IMR-90 (cell line): ENCODE results near the gene FKBP14. TPM values are rescaled to one million over a fixed set of nuclear protein-coding genes. Genes with fewer than 3 reads are reported as not detected.

Experiments
- ATAC-seq: fragments of 200-7000 bp; cut with Tn5 transposase; 2 replicates; pipeline ENCODE4 v1.9.1; 2020; ENCODE audit warnings: low read depth, mild to moderate bottlenecking, moderate library complexity
- BruUV-seq: library from RNA; stranded (reverse); fragments of 400-500 nt; replicated peaks from 2 replicates; lab custom pipeline; 2021; lab: Mats Ljungman, UMichigan
- CTCF ChIA-PET: fragments of 300-600 bp; formaldehyde crosslinking; extraction: SDS; loops from one replicate; lab custom pipeline; 2021; ENCODE audit warnings: antibody characterized with exemption; lab: Yijun Ruan, JAX
- POLR2A ChIA-PET: fragments of 300-600 bp; sonication (Branson Sonifier 250); formaldehyde crosslinking; loops from one replicate; lab custom pipeline; 2022; ENCODE audit warnings: antibody characterized with exemption; ENCODE audit not compliant: unreplicated experiment; lab: Charles Lee
- DNase-seq: peaks from one replicate; pipeline ENCODE4 v3.0.0; 2013
- H2AFZ ChIP-seq: replicated peaks from 2 replicates; pipeline ENCODE3; 2013; ENCODE audit warnings: low read length, mild to moderate bottlenecking; ENCODE audit not compliant: poor library complexity
- H2AK5ac ChIP-seq: 2 replicates; pipeline ENCODE4 v1.6.1; 2013; ENCODE audit warnings: low read depth, low read length, inconsistent platforms
- H2AK9ac ChIP-seq: replicated peaks from 2 replicates; pipeline ENCODE3; 2013; ENCODE audit warnings: mild to moderate bottlenecking, low read depth, low read length, moderate library complexity; ENCODE audit not compliant: poor library complexity
- H2BK120ac ChIP-seq: 2 replicates; pipeline ENCODE4 v1.6.1; 2013; ENCODE audit warnings: low read depth, low read length, inconsistent platforms
- H2BK15ac ChIP-seq: 3 replicates; pipeline ENCODE4 v1.6.1; 2013; ENCODE audit warnings: low read depth, low read length, inconsistent platforms
- H2BK20ac ChIP-seq: 2 replicates; pipeline ENCODE4 v1.6.1; 2013; ENCODE audit warnings: low read depth, mild to moderate bottlenecking, inconsistent platforms, low read length, moderate library complexity
- H2BK5ac ChIP-seq: 2 replicates; pipeline ENCODE4 v1.6.1; 2013; ENCODE audit warnings: mild to moderate bottlenecking, low read depth, low read length, inconsistent platforms; ENCODE audit not compliant: poor library complexity, severe bottlenecking
- H3K14ac ChIP-seq: replicated peaks from 2 replicates; pipeline ENCODE4 v1.6.1; 2013; ENCODE audit warnings: low read depth, low read length, inconsistent platforms
- H3K18ac ChIP-seq: 2 replicates; pipeline ENCODE4 v1.6.1; 2013; ENCODE audit warnings: low read depth, low read length, control low read depth
- H3K23ac ChIP-seq: 2 replicates; pipeline ENCODE4 v1.6.1; 2013; ENCODE audit warnings: low read depth, low read length, inconsistent platforms
- H3K27ac ChIP-seq: 2 replicates; pipeline ENCODE4 v1.5.1; 2013; ENCODE audit warnings: mild to moderate bottlenecking, control low read depth, low read length; ENCODE audit not compliant: insufficient read depth
- H3K27me3 ChIP-seq: 2 replicates; pipeline ENCODE4 v1.6.1; 2013; ENCODE audit warnings: low read length; ENCODE audit not compliant: control insufficient read depth, insufficient read depth
- H3K36me3 ChIP-seq: 2 replicates; pipeline ENCODE4 v1.6.1; 2013; ENCODE audit warnings: low read length, mixed read lengths; ENCODE audit not compliant: control insufficient read depth, insufficient read depth
- H3K4ac ChIP-seq: 2 replicates; pipeline ENCODE4 v1.6.1; 2013; ENCODE audit warnings: low read depth, low read length, inconsistent platforms
- H3K4me1 ChIP-seq: 2 replicates; pipeline ENCODE4 v1.6.1; 2013; ENCODE audit warnings: low read length, mixed read lengths; ENCODE audit not compliant: control insufficient read depth, insufficient read depth
- H3K4me2 ChIP-seq: 2 replicates; pipeline ENCODE4 v1.6.1; 2013; ENCODE audit warnings: low read depth, mild to moderate bottlenecking, control low read depth, low read length, moderate library complexity
- H3K4me3 ChIP-seq: 2 replicates; pipeline ENCODE4 v1.5.1; 2013; ENCODE audit warnings: low read depth, mild to moderate bottlenecking, control low read depth, low read length, moderate library complexity; ENCODE audit not compliant: insufficient read depth
- H3K56ac ChIP-seq: 2 replicates; pipeline ENCODE4 v1.6.1; 2013; ENCODE audit warnings: low read length, inconsistent platforms; ENCODE audit not compliant: insufficient read depth; ENCODE audit errors: extremely low read depth
- H3K79me1 ChIP-seq, 2 experiments: 2 replicates each; pipeline ENCODE4 v1.6.1; 2013; ENCODE audit warnings: low read length in 2 of 2, inconsistent platforms in 1 of 2, low read depth in 1 of 2
- H3K9ac ChIP-seq: 2 replicates; pipeline ENCODE4 v1.6.1; 2013; ENCODE audit warnings: low read depth, low read length, control low read depth
- H3K9me1 ChIP-seq: 2 replicates; pipeline ENCODE4 v1.6.1; 2013; ENCODE audit warnings: low read length, inconsistent platforms; ENCODE audit not compliant: insufficient read depth
- H3K9me3 ChIP-seq: 2 replicates; pipeline ENCODE4 v1.6.1; 2013; ENCODE audit warnings: low read length; ENCODE audit not compliant: control insufficient read depth, insufficient read depth
- H4K20me1 ChIP-seq: 2 replicates; pipeline ENCODE4 v1.6.1; 2013; ENCODE audit warnings: low read length, inconsistent platforms; ENCODE audit not compliant: insufficient read depth
- H4K5ac ChIP-seq: 2 replicates; pipeline ENCODE4 v1.6.1; 2013; ENCODE audit warnings: mild to moderate bottlenecking, low read depth, low read length, control low read depth
- H4K8ac ChIP-seq, 2 experiments: 2 replicates each; pipeline ENCODE4 v1.6.1; 2013; ENCODE audit warnings: low read depth in 2 of 2, low read length in 2 of 2, control low read depth in 1 of 2, inconsistent platforms in 1 of 2
- H4K91ac ChIP-seq: 2 replicates; pipeline ENCODE4 v1.6.1; 2013; ENCODE audit warnings: low read depth, low read length, inconsistent platforms; ENCODE audit not compliant: insufficient read depth
- BHLHE40 ChIP-seq: fragments of 150-350 bp; IDR thresholded peaks from 2 replicates; pipeline ENCODE4 v1.6.1; 2016; ENCODE audit warnings: mild to moderate bottlenecking, low read depth, low read length
- CEBPB ChIP-seq: IDR thresholded peaks from 2 replicates; pipeline ENCODE4 v1.6.1; 2012; ENCODE audit warnings: low read depth, low read length, improper control_type of control experiment
- CHD1 ChIP-seq: IDR thresholded peaks from 2 replicates; pipeline ENCODE4 v1.6.1; 2012; ENCODE audit warnings: low read depth, low read length, improper control_type of control experiment
- CTCF ChIP-seq: conservative IDR thresholded peaks from 2 replicates; pipeline ENCODE4 v1.5.1; 2012; ENCODE audit warnings: mild to moderate bottlenecking, low read depth, low read length, improper control_type of control experiment
- FOS ChIP-seq: fragments of 150-350 bp; IDR thresholded peaks from 2 replicates; pipeline ENCODE4 v1.6.1; 2016; ENCODE audit warnings: low read depth, low read length
- MAFK ChIP-seq: IDR thresholded peaks from 2 replicates; pipeline ENCODE4 v1.6.1; 2012; ENCODE audit warnings: low read depth, low read length, improper control_type of control experiment
- MXI1 ChIP-seq: IDR thresholded peaks from 2 replicates; pipeline ENCODE4 v1.6.1; 2012; ENCODE audit warnings: low read depth, mild to moderate bottlenecking, low read length, moderate library complexity, borderline replicate concordance
- POLR2A ChIP-seq: IDR thresholded peaks from 2 replicates; pipeline ENCODE4 v1.6.1; 2012; ENCODE audit warnings: mild to moderate bottlenecking, low read depth, low read length
- RAD21 ChIP-seq: IDR thresholded peaks from 2 replicates; pipeline ENCODE4 v1.6.1; 2012; ENCODE audit warnings: low read length, improper control_type of control experiment
- RCOR1 ChIP-seq: IDR thresholded peaks from 2 replicates; pipeline ENCODE4 v1.6.1; 2012; ENCODE audit warnings: mild to moderate bottlenecking, low read length, improper control_type of control experiment; ENCODE audit not compliant: insufficient replicate concordance
- RFX5 ChIP-seq: IDR thresholded peaks from 2 replicates; pipeline ENCODE4 v1.8.0; 2012; ENCODE audit warnings: low read depth, mild to moderate bottlenecking, low read length, moderate library complexity
- SMC3 ChIP-seq: fragments of 150-350 bp; IDR thresholded peaks from 2 replicates; pipeline ENCODE4 v1.6.1; 2016; ENCODE audit warnings: low read depth, mild to moderate bottlenecking, antibody characterized with exemption, low read length, moderate library complexity
- USF2 ChIP-seq: fragments of 150-350 bp; IDR thresholded peaks from 2 replicates; pipeline ENCODE4 v1.6.1; 2017; ENCODE audit warnings: mild to moderate bottlenecking, antibody characterized with exemption, low read length, low read depth
- dilution Hi-C: fragments of 300-500 bp; cut with HindIII; formaldehyde crosslinking; loops from one replicate; pipeline ENCODE4 v1.14.3; 2018; ENCODE audit warnings: low sequenced_read_pairs; ENCODE audit not compliant: unreplicated experiment
- in situ Hi-C: fragments of 300-500 bp; cut with MboI; formaldehyde crosslinking; loops from 3 replicates; pipeline ENCODE4 v1.14.3; 2019; ENCODE audit warnings: low sequenced_read_pairs, inconsistent platforms, mixed read lengths
- intact Hi-C: fragments of 100-400 bp; cut with micrococcal nuclease; formaldehyde crosslinking; loops from 2 replicates; pipeline ENCODE4 v1.10.0; 2022
- polyA plus RNA-seq, 3 experiments: library from polyadenylated mRNA; depleted of rRNA; stranded (reverse); fragments of >200 nt; gene quantifications; 2 replicates each; pipeline ENCODE4 v1.2.3, GENCODE V29; 2012; ENCODE audit warnings: low replicate concordance in 1 of 3
- total RNA-seq: library from RNA; depleted of rRNA; stranded (reverse); fragments of >200 nt; gene quantifications from 2 replicates; pipeline ENCODE4 v1.2.3, GENCODE V29; 2012

Gene FKBP14
- total and polyA plus RNA-seq, 2 of the 4 experiments (the other 2 are of a cell fraction): 26.3 to 27.1 TPM

GRCh38 chr7:30022991-30023390, 3.5 kb downstream of the FKBP14 start:
- Histone ChIP-seq H3K27ac (no peak overlapping the region), H3K4me1 (no peaks in the 10 kb centered on the region; the same call in 1 of the 2 replicates), H3K9me3 (no peaks in the 10 kb centered on the region), H3K14ac (no peak overlapping the region), H4K8ac (no peak overlapping the region), H3K36me3 (peaks cover 6% of the 10 kb centered on the region), H3K27me3 (no peaks in the 10 kb centered on the region), H3K79me1 (peaks cover 15 to 43% of the 10 kb centered on the region in 2 experiments), H2AK5ac (no peak overlapping the region), H2BK15ac (no peak overlapping the region), H4K5ac (no peak overlapping the region), H2BK5ac (no peak overlapping the region), H3K56ac (no peak overlapping the region), H3K23ac (peak overlapping the region; percentile 68), H3K4me3 (no peak overlapping the region), H3K4me2 (no peak overlapping the region), H4K91ac (no peak overlapping the region), H3K9ac (no peak overlapping the region), H3K18ac (no peak overlapping the region), H2BK20ac (no peak overlapping the region), H2BK120ac (no peak overlapping the region), H3K9me1 (peaks cover 7% of the 10 kb centered on the region), H3K4ac (no peak overlapping the region), H4K20me1 (peaks cover 4% of the 10 kb centered on the region; the same call in 1 of the 2 replicates), H2AFZ (no peak overlapping the region), H2AK9ac (no peak overlapping the region)
- dilution Hi-C loops: no loop called here
- CTCF ChIA-PET: no interaction called here
- DNase-seq (no peak), ATAC-seq (no peak)
- no TSS peak for BruUV-seq
- in situ Hi-C loops: no loop called here
- intact Hi-C loops: no loop called here
- TF ChIP-seq FOS (no peak), RAD21 (no peak), USF2 (no peak), RCOR1 (no peak), RFX5 (no peak), CHD1 (no peak), POLR2A (no peak), SMC3 (no peak), MAFK (no peak), CEBPB (no peak), BHLHE40 (no peak), CTCF (no peak), MXI1 (no peak)
- POLR2A ChIA-PET: no interaction called here
